Panc1 (cell line): ENCODE measurements around the gene DNAJB13. TPM values are rescaled to one million over a fixed set of nuclear protein-coding genes. Genes with fewer than 3 reads are reported as not detected.

Experiments used
- ATAC-seq: fragments of 200-7000 bp; cut with Tn5 transposase; 2 replicates; pipeline ENCODE4 v1.9.1; 2020; ENCODE audit warnings: mild to moderate bottlenecking, moderate library complexity
- BruUV-seq: library from RNA; stranded (reverse); fragments of 400-500 nt; replicated peaks from 2 replicates; lab custom pipeline; 2021; lab: Mats Ljungman, UMichigan
- CTCF ChIA-PET: fragments of 300-600 bp; sonication (Branson Sonifier 250); formaldehyde crosslinking; loops from one replicate; lab custom pipeline; 2022; ENCODE audit warnings: antibody characterized with exemption; lab: Charles Lee
- POLR2A ChIA-PET: fragments of 300-600 bp; sonication (Branson Sonifier 250); formaldehyde crosslinking; loops from one replicate; lab custom pipeline; 2022; ENCODE audit warnings: antibody characterized with exemption; lab: Charles Lee
- DNase-seq: peaks from one replicate; pipeline ENCODE4 v3.0.0-alpha.2; 2010; ENCODE audit warnings: low read depth, low spot score
- H3K27ac ChIP-seq: 2 replicates; pipeline ENCODE4 v1.5.1; 2011; ENCODE audit warnings: mild to moderate bottlenecking, low read length, inconsistent platforms
- H3K27me3 ChIP-seq: fragments of 200-500 bp; sonication (Bioruptor generic); 2 replicates; pipeline ENCODE4 v1.6.0; 2014; ENCODE audit warnings: low read length, inconsistent platforms; ENCODE audit not compliant: control insufficient read depth, insufficient read depth
- H3K36me3 ChIP-seq: fragments of 200-500 bp; sonication (Bioruptor generic); 2 replicates; pipeline ENCODE4 v1.5.1; 2014; ENCODE audit warnings: inconsistent platforms, mild to moderate bottlenecking, low read length, moderate library complexity; ENCODE audit not compliant: control insufficient read depth, insufficient read depth
- H3K4me1 ChIP-seq: 2 replicates; pipeline ENCODE4 v1.5.1; 2011; ENCODE audit warnings: inconsistent platforms, mild to moderate bottlenecking, low read length, moderate library complexity; ENCODE audit not compliant: control insufficient read depth, insufficient read depth
- H3K4me3 ChIP-seq, 2 experiments: 2 replicates each; pipeline ENCODE4 v1.5.1; 2011 to 2012; ENCODE audit warnings: low read depth in 2 of 2, low read length in 2 of 2, mild to moderate bottlenecking in 2 of 2, inconsistent platforms in 1 of 2, moderate library complexity in 1 of 2
- H3K9me3 ChIP-seq: fragments of 200-500 bp; sonication (Bioruptor generic); 2 replicates; pipeline ENCODE4 v1.5.1; 2014; ENCODE audit warnings: low read depth, mild to moderate bottlenecking, inconsistent platforms, low read length, moderate library complexity; ENCODE audit not compliant: control insufficient read depth, insufficient read depth
- CTCF ChIP-seq: fragments of 450-650 bp; IDR thresholded peaks from 2 replicates; pipeline ENCODE4 v1.5.1; 2017; ENCODE audit warnings: mild to moderate bottlenecking
- POLR2AphosphoS5 ChIP-seq: IDR thresholded peaks from 2 replicates; pipeline ENCODE4 v1.6.1; 2012; ENCODE audit warnings: mild to moderate bottlenecking, low read depth, low read length, moderate library complexity
- SIN3A ChIP-seq: IDR thresholded peaks from 2 replicates; pipeline ENCODE4 v1.6.1; 2012; ENCODE audit warnings: low read depth, mild to moderate bottlenecking, low read length, moderate library complexity, borderline replicate concordance; ENCODE audit not compliant: insufficient read depth
- TCF7L2 ChIP-seq: IDR thresholded peaks from 2 replicates; pipeline ENCODE4 v1.6.1; 2011; ENCODE audit warnings: mild to moderate bottlenecking, low read depth, low read length, inconsistent platforms
- in situ Hi-C: cut with HindIII; loops from 2 replicates; pipeline ENCODE4 v1.10.0; 2016; ENCODE audit warnings: low sequenced_read_pairs, low pct_unique_long_range_greater_than_20kb
- intact Hi-C: fragments of 100-400 bp; cut with micrococcal nuclease; formaldehyde crosslinking; loops from one replicate; pipeline ENCODE4 v1.10.0; 2022; ENCODE audit not compliant: unreplicated experiment
- total RNA-seq: library from RNA; stranded (reverse); gene quantifications from one replicate; pipeline ENCODE4 v1.2.1, GENCODE V29; 2021; ENCODE audit not compliant: unreplicated experiment
- TF ChIP-seq, protein P1 (sequence below), 2 experiments: IDR thresholded peaks; 2 replicates each; pipeline ENCODE4 v1.6.1; 2011 to 2012; ENCODE audit warnings: low read depth in 2 of 2, control low read depth in 1 of 2, low read length in 1 of 2, mild to moderate bottlenecking in 1 of 2, moderate library complexity in 1 of 2; ENCODE audit not compliant: insufficient read depth in 1 of 2

The DNAJB13 gene
- total RNA-seq, 1 experiment from 2014 or later: not detected

DNA sequence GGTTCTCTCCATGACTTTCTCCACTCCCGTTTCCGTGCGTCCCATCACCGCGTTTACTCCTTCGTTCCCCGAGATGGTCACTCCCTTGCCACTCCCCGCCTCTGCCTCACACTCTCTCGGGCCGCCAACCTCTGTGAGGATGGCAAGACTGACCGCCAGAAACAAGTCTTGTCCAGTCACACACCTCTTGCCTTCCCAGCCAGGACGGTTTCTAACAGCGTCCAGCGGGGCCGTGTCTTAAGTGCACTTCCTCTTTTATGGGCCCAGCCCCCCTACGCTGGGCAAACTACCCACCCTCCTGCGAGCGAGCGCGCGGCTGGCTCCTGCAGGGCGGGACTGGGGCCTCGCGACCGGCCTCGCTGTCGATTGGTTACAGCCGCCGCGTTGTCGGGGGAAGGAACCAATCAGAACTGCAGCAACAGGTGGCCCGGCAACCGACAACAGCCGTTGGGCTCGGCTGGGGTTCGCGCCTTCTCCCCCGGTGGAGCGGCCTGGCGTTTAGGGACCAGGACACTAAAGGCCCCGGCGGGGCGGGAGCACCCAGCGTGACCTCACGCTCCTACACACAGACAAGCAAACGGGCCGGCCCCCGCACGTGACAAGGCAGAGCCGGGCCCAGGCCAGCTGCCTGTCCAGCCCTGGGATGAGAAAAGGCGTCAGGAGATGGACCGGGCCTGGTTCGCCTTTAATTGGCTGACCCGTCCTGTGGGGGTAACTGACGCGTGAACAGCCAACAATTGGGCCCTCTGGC lies 32.3 kb downstream of the DNAJB13 start:
- CTCF ChIA-PET: interaction anchor here (0.5 kb wide), 1 partner anchor 166 kb away, joined by 3 read pairs; no protein-coding TSS in a partner anchor
- intact Hi-C loops: no loop called here
- no peaks in the 10 kb centered on the region for H3K27me3 ChIP-seq
- peaks cover 3% of the 10 kb centered on the region; the same call in 1 of the 2 replicates for H3K36me3 ChIP-seq
- BruUV-seq: no TSS peak
- ATAC-seq (peak; percentile 96), DNase-seq (peak; percentile 80)
- POLR2A ChIA-PET: interaction anchor here (0.6 kb wide), 3 partner anchors 15 to 203 kb away, joined by 4 to 8 read pairs (median 4); no protein-coding TSS in a partner anchor
- peak overlapping the region; percentile 96 for H3K27ac ChIP-seq
- peak; percentile 66; the same call in 1 of the 2 replicates for TF ChIP-seq TCF7L2
- TF ChIP-seq SIN3A: no peak; the same call in 1 of the 2 replicates
- TF ChIP-seq, protein P1, sequence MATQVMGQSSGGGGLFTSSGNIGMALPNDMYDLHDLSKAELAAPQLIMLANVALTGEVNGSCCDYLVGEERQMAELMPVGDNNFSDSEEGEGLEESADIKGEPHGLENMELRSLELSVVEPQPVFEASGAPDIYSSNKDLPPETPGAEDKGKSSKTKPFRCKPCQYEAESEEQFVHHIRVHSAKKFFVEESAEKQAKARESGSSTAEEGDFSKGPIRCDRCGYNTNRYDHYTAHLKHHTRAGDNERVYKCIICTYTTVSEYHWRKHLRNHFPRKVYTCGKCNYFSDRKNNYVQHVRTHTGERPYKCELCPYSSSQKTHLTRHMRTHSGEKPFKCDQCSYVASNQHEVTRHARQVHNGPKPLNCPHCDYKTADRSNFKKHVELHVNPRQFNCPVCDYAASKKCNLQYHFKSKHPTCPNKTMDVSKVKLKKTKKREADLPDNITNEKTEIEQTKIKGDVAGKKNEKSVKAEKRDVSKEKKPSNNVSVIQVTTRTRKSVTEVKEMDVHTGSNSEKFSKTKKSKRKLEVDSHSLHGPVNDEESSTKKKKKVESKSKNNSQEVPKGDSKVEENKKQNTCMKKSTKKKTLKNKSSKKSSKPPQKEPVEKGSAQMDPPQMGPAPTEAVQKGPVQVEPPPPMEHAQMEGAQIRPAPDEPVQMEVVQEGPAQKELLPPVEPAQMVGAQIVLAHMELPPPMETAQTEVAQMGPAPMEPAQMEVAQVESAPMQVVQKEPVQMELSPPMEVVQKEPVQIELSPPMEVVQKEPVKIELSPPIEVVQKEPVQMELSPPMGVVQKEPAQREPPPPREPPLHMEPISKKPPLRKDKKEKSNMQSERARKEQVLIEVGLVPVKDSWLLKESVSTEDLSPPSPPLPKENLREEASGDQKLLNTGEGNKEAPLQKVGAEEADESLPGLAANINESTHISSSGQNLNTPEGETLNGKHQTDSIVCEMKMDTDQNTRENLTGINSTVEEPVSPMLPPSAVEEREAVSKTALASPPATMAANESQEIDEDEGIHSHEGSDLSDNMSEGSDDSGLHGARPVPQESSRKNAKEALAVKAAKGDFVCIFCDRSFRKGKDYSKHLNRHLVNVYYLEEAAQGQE (IDR thresholded peaks at IDR 0.05; ENCODE audit: insufficient read depth in 1 of 2, low read depth in 2 of 2, low read length in 1 of 2): peak in 1 of 2 experiments; percentile 43; a peak in 1 of 4 replicates
- TF ChIP-seq CTCF: no peak
- peak; percentile 98 for TF ChIP-seq POLR2AphosphoS5
- H3K9me3 ChIP-seq: no peaks in the 10 kb centered on the region
- H3K4me1 ChIP-seq: peaks cover 24% of the 10 kb centered on the region
- in situ Hi-C loops: no loop called here
- peak overlapping the region; percentile 69 to 85 for H3K4me3 ChIP-seq

DNA sequence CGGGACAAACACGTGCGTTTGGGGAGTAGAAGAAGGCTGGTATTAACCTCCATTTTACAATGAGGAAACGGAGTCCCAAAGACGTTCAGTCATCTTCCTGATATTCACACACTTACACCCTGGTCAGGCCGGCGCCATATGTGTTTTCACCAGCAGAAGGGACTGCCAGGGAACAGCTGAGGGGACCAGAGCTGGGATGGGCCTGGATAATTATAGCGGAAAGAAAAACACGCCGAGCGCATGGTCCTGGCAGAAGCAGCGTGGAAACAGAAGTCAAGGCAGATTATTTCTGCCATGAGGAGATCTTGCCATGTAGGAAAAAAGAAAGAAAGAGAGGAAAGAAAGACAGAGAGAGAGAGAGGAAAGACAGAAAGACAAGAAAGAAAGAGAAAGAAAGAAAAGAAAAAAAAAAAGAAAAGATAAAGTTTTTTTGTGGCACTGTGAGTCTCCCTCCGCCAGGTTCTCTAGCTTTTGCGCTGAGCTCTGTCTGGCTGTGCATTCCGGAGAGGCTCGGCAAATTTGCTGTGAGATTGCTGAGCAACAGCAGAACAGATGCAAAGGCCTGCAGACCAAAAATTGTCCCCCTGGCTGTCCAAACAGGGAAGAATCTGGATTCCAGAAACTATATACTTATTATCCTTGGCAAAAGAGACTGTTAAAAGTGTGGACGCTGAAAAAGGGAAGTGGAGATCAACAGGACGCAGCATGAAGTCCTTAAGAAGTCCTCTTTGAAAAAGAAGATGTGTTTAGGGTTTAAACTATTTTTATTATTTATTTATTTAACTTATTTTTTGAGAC lies 33.1 kb downstream of the DNAJB13 start:
- peak overlapping the region; percentile 96 for H3K27ac ChIP-seq
- POLR2A ChIA-PET: no interaction called here

More for the DNA sequence above, 33.1 kb downstream of the DNAJB13 start:
- Histone ChIP-seq H3K36me3 (peaks cover 3% of the 10 kb centered on the region; the same call in 1 of the 2 replicates), H3K9me3 (no peaks in the 10 kb centered on the region), H3K4me3 (peak overlapping the region; percentile 69 to 85), H3K4me1 (peaks cover 24% of the 10 kb centered on the region), H3K27me3 (no peaks in the 10 kb centered on the region)
- CTCF ChIA-PET: no interaction called here
- in situ Hi-C loops: no loop called here
- intact Hi-C loops: no loop called here
- BruUV-seq: TSS peak; percentile 97
- ATAC-seq: no peak
- TF ChIP-seq, protein P1 (IDR thresholded peaks at IDR 0.05; ENCODE audit: insufficient read depth in 1 of 2, low read depth in 2 of 2, low read length in 1 of 2): no peak
- no peak for TF ChIP-seq SIN3A
- TF ChIP-seq POLR2AphosphoS5: no peak
- TF ChIP-seq TCF7L2: no peak
- no peak for TF ChIP-seq CTCF
- no peak for DNase-seq
